ENCODE results near the gene RNF13.

The RNF13 gene

GRCh38 chr3:149812606-149813366 is at the start of gene RNF13:
RNF13 (plus strand) TSS chr3:149813215; CDS start chr3:149846027, 32,812 bp downstream.
- DNase-seq, result peak; percentile 89

GRCh38 chr3:149763565-149764195 is 49.3 kb upstream of the RNF13 start:
- DNase-seq, result no peak

- DNase-seq, result no peak
Measured at GRCh38 chr3:149764302-149764701, 48.7 kb upstream of the RNF13 start.

GRCh38 chr3:149765762-149766334 is 47.2 kb upstream of the RNF13 start:
- DNase-seq, result no peak

GRCh38 chr3:149767720-149768119 is 45.3 kb upstream of the RNF13 start:
- DNase-seq, result no peak

GRCh38 chr3:149768704-149769103 is 44.3 kb upstream of the RNF13 start:
- DNase-seq, result no peak

- no peak for DNase-seq
Measured at GRCh38 chr3:149770246-149770645, 42.8 kb upstream of the RNF13 start.

- no peak for DNase-seq
Measured at GRCh38 chr3:149771652-149772271, 41.3 kb upstream of the RNF13 start.

- DNase-seq, result no peak
Measured at GRCh38 chr3:149772861-149773260, 40.2 kb upstream of the RNF13 start.

GRCh38 chr3:149776170-149776569 is 36.8 kb upstream of the RNF13 start:
- no peak for DNase-seq

- no peak for DNase-seq
Measured at GRCh38 chr3:149777414-149778214, 35.4 kb upstream of the RNF13 start.

- DNase-seq, result no peak
Measured at GRCh38 chr3:149781211-149781610, 31.8 kb upstream of the RNF13 start.

GRCh38 chr3:149781741-149782140 is 31.3 kb upstream of the RNF13 start:
- no peak for DNase-seq

- no peak for DNase-seq
Measured at GRCh38 chr3:149783576-149783975, 29.4 kb upstream of the RNF13 start.

GRCh38 chr3:149784064-149784704 is 28.8 kb upstream of the RNF13 start:
- no peak for DNase-seq

GRCh38 chr3:149790268-149790667 is 22.7 kb upstream of the RNF13 start:
- DNase-seq, result no peak

GRCh38 chr3:149790698-149791097 is 22.3 kb upstream of the RNF13 start:
- DNase-seq, result no peak

GRCh38 chr3:149792452-149793270 is 20.4 kb upstream of the RNF13 start, which contains the start of gene ANKUB1:
ANKUB1 (minus strand) TSS chr3:149792554; CDS start chr3:149792366, 188 bp downstream.
- no peak for DNase-seq

GRCh38 chr3:149796026-149796425 is 17.0 kb upstream of the RNF13 start:
- no peak for DNase-seq

GRCh38 chr3:149800693-149801092 is 12.3 kb upstream of the RNF13 start:
- no peak for DNase-seq

- DNase-seq, result no peak
Measured at GRCh38 chr3:149801195-149801594, 11.8 kb upstream of the RNF13 start.
